GM13976 (cell line): ENCODE results near the gene KDM1B.
"Not testable (repeated sequence)": the region's sequence is repeated elsewhere in the genome, so short reads cannot be mapped to it uniquely, and the experiment has no call there.

Experiments
- DNase-seq: peaks from one replicate; pipeline ENCODE4 v3.0.0; 2012; ENCODE audit warnings: low spot score
- CTCF ChIP-seq: IDR thresholded peaks from 2 replicates; pipeline ENCODE4 v1.5.1; 2012; ENCODE audit warnings: borderline replicate concordance, mild to moderate bottlenecking; ENCODE audit not compliant: insufficient read depth; ENCODE audit errors: extremely low read depth, missing control alignments, control extremely low read depth
- in situ Hi-C: fragments of 300-500 bp; cut with MboI; formaldehyde crosslinking; loops from one replicate; pipeline ENCODE4 v1.12.0; 2022; ENCODE audit warnings: low sequenced_read_pairs, mixed read lengths, inconsistent platforms; ENCODE audit not compliant: unreplicated experiment

KDM1B gene

GRCh38 chr6:18160911-18161310, 5.7 kb downstream of the KDM1B start:
- no peak for DNase-seq
- in situ Hi-C loops = no loop called here
- TF ChIP-seq CTCF = no peak

GRCh38 chr6:18161431-18161830, 6.2 kb downstream of the KDM1B start:
- DNase-seq = no peak
- no peak for TF ChIP-seq CTCF
- in situ Hi-C loops = no loop called here

- in situ Hi-C loops = no loop called here
- no peak for TF ChIP-seq CTCF
- DNase-seq = no peak
These were observed 7.2 kb downstream of the KDM1B start for GRCh38 chr6:18162401-18162800.

- in situ Hi-C loops = no loop called here
- no peak for TF ChIP-seq CTCF
- DNase-seq = no peak
These were observed 10.5 kb downstream of the KDM1B start for GRCh38 chr6:18165751-18166150.

GRCh38 chr6:18166312-18167036, 11.3 kb downstream of the KDM1B start:
- DNase-seq = no peak
- in situ Hi-C loops = no loop called here
- TF ChIP-seq CTCF = no peak

- DNase-seq = no peak
- in situ Hi-C loops = no loop called here
- no peak for TF ChIP-seq CTCF
These were observed 13.0 kb downstream of the KDM1B start for GRCh38 chr6:18168264-18168663.

- DNase-seq = no peak
- no peak for TF ChIP-seq CTCF
- in situ Hi-C loops = no loop called here
These were observed 16.6 kb downstream of the KDM1B start for GRCh38 chr6:18171871-18172270.

GRCh38 chr6:18176198-18176597, 21.0 kb downstream of the KDM1B start:
- in situ Hi-C loops, DNase-seq: not testable (repeated sequence)
